ENCODE measurements around the gene LMAN2L. TPM values are rescaled to one million over a fixed set of nuclear protein-coding genes. Genes with fewer than 3 reads are reported as not detected.

LMAN2L gene
- total and polyA plus RNA-seq, 2 of the 8 experiments (the other 6 are each of a cell fraction or from before 2014, with no cell fraction given), result 14.3 to 17.6 TPM

- Histone ChIP-seq H2BK15ac (ENCODE audit: low read length) (no peak overlapping the region), H2BK120ac (replicated peaks; ENCODE audit: low read depth, low read length) (no peak overlapping the region), H3K14ac (ENCODE audit: insufficient read length) (no peak overlapping the region), H2BK12ac (ENCODE audit: low read depth, low read length) (no peak overlapping the region), H2AFZ (ENCODE audit: low read length) (no peak overlapping the region), H3K18ac (ENCODE audit: extremely low read depth, low read length) (no peak overlapping the region), H3K23me2 (ENCODE audit: low read depth, low read length) (no peaks in the 10 kb centered on the region), H3K4ac (replicated peaks; ENCODE audit: insufficient read length, low read depth, low read length) (no peak overlapping the region), H3K23ac (ENCODE audit: insufficient read length) (no peak overlapping the region), H4K8ac (ENCODE audit: extremely low read depth, insufficient read depth, low read length) (no peak overlapping the region), H2BK5ac (ENCODE audit: low read depth, low read length) (no peak overlapping the region), H4K20me1 (replicated peaks in 1 of 2; ENCODE audit: control insufficient read depth in 1 of 2, insufficient read depth in 2 of 2, low read length in 2 of 2) (no peaks in the 10 kb centered on the region), H3K9ac (replicated peaks in 1 of 4; ENCODE audit: extremely low read depth in 1 of 4, low read depth in 3 of 4, low read length in 3 of 4) (no peak overlapping the region), H2AK5ac (ENCODE audit: low read depth, low read length) (no peak overlapping the region), H3K9me3 (ENCODE audit: insufficient read depth in 2 of 2, low read depth in 1 of 2, low read length in 1 of 2) (no peaks in the 10 kb centered on the region), H4K91ac (replicated peaks; ENCODE audit: insufficient read length, low read length) (no peak overlapping the region), H3K27ac (ENCODE audit: low read depth, low read length) (no peak overlapping the region), H3K27me3 (replicated peaks in 1 of 4; ENCODE audit: control insufficient read depth in 3 of 4, extremely low read depth in 1 of 4, insufficient read depth in 3 of 4, low read length in 3 of 4) (no peaks in the 10 kb centered on the region), H3K56ac (replicated peaks; ENCODE audit: insufficient read length, low read depth, low read length) (no peak overlapping the region), H4K5ac (ENCODE audit: insufficient read length, low read depth, low read length) (no peak overlapping the region), H3K36me3 (ENCODE audit: control insufficient read depth in 2 of 4, insufficient read depth in 4 of 4, low read length in 3 of 4) (no peaks in the 10 kb centered on the region), H3K79me2 (ENCODE audit: control insufficient read depth in 1 of 2, insufficient read depth in 2 of 2, low read length in 2 of 2) (no peaks in the 10 kb centered on the region), H3K4me3 (ENCODE audit: extremely low read depth in 1 of 4, insufficient read depth in 2 of 4, low read depth in 3 of 4, low read length in 4 of 4) (no peak overlapping the region), H3K4me1 (replicated peaks in 1 of 4; ENCODE audit: control insufficient read depth in 3 of 4, insufficient read depth in 4 of 4, low read length in 3 of 4) (peaks cover 0 to 4% (median 0%) of the 10 kb centered on the region in 4 experiments; a peak in 2 of 7 replicates), H3K79me1 (ENCODE audit: low read depth, low read length) (no peaks in the 10 kb centered on the region), H3K4me2 (ENCODE audit: insufficient read depth in 1 of 2, low read depth in 2 of 2, low read length in 2 of 2) (no peak overlapping the region), H2BK20ac (ENCODE audit: low read length) (no peak overlapping the region)
- CTCF ChIA-PET (ENCODE audit: partially characterized antibody), result no interaction called here
- FAIRE-seq, result no peak
- DNase-seq (ENCODE audit: low read depth in 1 of 2, low spot score in 2 of 2), result no peak
- POLR2A ChIA-PET (ENCODE audit: partially characterized antibody), result interaction anchor here (1.4 kb wide), 1 partner anchor 9 kb away, joined by 5 read pairs; no protein-coding TSS in a partner anchor
- TF ChIP-seq YY1 (IDR thresholded peaks at IDR 0.05; ENCODE audit: low read depth, low read length) (no peak), RNF2 (IDR thresholded peaks at IDR 0.05; ENCODE audit: borderline replicate concordance, low read depth, low read length, missing control alignments, poor library complexity, severe bottlenecking) (no peak), CTCF (IDR thresholded peaks at IDR 0.05; ENCODE audit: control extremely low read depth in 1 of 3, insufficient read depth in 1 of 3, low read depth in 1 of 3, low read length in 3 of 3) (no peak), MAX (IDR thresholded peaks at IDR 0.05) (no peak), EP300 (IDR thresholded peaks at IDR 0.05; ENCODE audit: borderline replicate concordance in 1 of 2, low read depth in 2 of 2, low read length in 2 of 2) (no peak), CEBPB (IDR thresholded peaks at IDR 0.05; ENCODE audit: low read depth, low read length) (no peak), KDM5A (IDR thresholded peaks at IDR 0.05; ENCODE audit: low read length) (no peak), HDAC2 (IDR thresholded peaks at IDR 0.05; ENCODE audit: borderline replicate concordance in 1 of 2, low read depth in 2 of 2, low read length in 2 of 2) (no peak), RFX5 (IDR thresholded peaks at IDR 0.05; ENCODE audit: borderline replicate concordance, low read depth, low read length) (no peak), SP2 (IDR thresholded peaks at IDR 0.05; ENCODE audit: low read length) (no peak), KDM1A (IDR thresholded peaks at IDR 0.05; ENCODE audit: borderline replicate concordance, low read length) (no peak), EZH2 (IDR thresholded peaks at IDR 0.05; ENCODE audit: low read depth, low read length, severe bottlenecking) (no peak)
Measured at GRCh38 chr2:96754317-96754716, 14.5 kb upstream of the LMAN2L start.

Measured in H1 (cell line).